ENCODE data around the gene TVP23C.

Gene TVP23C

DNA sequence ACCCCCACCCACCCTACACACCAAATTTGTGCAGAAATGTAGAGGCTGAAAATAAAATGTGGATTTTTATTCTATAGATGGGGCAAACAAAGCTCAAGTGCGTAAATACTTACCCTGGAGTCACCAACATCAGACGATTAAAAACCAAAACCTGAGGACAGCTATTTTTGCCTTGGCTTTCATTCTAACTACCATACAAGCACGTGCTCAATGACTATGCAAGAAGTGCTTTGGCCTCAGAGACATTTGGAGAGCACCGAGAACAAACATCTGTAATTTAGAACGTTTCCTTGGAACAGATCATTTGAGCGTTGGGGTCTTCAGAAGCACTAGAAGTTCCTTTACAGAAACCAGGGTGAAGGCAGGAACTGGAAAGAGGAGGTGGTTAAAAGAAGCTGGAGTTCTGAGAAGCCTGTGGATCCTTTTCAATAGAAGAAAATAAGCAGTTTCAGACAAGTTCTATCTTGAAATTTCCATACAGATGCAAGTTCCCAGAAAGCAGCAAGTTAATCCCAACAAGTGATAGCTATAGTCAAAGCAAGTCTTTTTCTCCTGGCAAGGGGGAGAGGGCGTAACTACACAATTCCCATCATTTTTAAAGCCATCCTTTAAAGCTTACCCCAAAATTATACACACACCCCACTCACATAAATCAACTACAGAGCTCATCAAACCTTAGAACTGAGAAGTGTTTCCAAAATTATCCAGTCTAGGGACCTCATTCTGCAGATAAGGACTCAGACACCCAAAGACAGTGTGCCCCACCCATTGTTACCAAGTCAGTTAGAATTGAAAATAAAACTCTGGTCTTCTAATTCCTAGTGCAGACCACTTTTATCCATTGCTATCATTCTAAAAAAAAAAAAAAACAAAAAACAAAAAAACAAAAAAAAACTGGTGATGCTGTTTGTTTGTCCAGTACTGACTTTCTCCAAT, 66.3 kb downstream of the TVP23C start:
- DNase-seq, result no peak

DNA sequence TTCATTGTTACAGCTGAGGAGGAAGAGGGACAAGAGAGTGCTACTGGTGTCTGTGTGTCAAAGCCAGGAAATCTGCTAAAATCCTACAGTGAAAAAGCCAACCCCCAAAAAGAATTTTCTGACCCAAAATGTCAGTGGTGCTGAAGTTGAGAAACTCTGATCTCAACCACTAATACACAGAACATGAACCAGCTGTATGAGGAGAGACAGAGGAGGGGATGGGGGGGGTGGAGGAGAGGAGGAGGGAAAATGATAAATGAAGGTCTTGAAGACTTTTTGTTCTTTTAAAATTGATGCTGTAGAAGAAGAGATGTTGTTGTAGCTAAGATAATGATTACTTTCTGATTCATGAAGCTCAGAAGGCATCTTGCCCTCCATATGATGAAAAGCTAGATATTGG, 68.5 kb downstream of the TVP23C start:
- no peak for DNase-seq

DNA sequence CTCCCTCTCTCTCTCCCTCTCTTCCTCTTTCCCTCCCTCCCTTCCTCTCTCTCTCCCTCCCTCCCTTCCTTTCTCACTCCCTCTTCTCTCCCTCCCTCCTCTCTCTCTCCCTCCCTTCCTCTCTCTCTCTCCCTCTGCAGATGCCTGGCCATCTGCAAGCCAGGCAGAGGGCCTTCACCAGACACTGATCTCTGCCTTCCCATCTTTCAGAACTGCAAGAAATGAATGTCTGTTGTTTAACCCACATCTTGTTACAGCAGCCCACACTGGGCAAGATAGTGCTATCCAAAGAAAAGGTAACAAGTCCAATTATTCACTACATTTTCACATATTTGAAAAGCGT, 69.6 kb downstream of the TVP23C start:
- DNase-seq, result no peak

DNA sequence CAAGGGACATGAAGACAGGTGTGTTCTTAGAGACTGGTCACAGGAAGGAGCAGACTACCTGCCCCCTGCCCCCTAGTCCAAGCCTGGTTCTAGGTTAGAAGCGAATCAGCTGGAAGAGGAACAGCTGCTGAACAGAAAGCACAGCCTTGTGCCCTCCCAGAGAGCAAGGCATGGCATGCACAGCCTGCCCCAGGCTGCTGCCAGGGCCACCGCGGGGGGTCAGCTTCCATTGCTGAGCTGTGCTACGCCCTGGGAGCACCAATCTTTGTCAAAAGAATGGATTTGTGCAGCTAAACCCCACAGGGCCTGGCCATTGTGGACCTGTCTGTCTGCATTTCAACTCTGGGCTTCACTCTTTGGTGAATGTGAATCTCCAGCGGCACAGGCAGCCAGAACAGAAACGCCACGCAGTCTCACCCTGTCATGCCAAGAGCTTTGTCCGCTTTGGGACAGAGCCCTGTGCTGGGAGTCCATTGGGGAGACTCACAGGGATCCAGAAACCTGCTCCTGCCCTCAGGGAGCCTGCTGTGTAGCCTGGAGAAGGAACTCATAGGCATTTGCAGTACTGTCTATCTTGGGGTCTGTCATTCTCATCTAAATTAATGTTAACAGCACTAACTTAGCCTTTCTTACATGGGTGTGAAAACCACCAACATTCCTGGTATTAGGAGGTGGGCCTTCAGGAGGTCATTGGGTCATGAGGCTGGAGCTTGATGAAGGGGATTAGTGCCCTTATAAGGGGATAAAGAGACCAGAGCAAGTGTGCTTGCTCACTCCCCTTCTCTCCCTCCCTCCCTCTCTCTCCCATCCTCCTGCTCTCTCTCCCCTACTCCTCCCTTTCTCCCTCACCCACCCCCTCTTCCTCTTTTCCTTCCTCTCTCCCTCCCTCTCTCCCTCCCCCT, 70.2 kb downstream of the TVP23C start:
- no peak for DNase-seq

DNA sequence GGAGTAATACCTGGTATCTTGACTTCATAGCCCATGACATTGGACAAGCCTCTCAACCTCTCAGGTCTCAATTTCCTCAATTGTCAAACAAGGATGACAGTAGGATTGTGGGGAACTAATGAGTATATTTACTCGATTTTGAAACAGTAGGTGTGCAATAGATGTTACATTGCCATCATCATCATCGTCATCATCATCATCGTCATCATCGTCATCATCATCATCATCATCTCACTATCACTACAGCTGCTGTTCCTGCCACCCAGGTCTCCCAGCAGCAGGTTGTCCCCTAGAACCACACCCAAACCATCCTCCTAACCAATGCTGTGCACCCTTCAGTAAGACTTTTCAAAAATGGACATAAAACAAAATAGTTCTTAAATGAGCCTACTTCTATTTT, 71.1 kb downstream of the TVP23C start:
- no peak for DNase-seq

DNA sequence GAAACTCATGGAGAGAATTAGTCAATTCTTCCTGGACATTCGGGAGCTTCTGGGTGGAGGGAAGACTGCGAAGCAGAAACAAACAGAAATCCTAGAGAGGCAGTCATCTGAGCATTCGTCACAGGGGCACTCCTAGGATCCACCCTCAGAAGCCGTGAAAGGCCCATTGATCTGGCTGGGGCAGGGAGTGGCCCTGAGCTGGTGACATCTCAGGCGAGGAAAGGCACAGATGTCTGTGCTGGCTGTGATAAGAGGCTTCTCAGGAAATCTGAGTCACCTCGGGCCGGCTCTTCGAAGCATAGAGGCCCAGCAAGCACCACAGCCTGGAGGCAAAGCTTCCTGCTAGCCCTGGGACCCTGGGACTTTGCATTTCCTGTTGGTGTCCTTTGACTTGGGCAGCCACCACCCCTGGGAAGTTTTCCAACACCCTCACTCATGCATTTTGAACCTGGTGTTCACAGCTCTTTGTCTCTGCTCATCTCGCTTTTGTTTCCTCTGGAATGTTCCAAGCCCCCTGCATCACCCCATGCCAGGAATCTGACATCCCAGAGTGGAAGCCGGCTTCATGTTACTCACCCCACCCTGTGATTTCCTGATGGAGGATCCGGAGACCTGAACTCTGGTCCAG, 72.5 kb downstream of the TVP23C start:
- peak in 47 of 56 donors; percentile 12 to 81 (median 52) for DNase-seq

DNA sequence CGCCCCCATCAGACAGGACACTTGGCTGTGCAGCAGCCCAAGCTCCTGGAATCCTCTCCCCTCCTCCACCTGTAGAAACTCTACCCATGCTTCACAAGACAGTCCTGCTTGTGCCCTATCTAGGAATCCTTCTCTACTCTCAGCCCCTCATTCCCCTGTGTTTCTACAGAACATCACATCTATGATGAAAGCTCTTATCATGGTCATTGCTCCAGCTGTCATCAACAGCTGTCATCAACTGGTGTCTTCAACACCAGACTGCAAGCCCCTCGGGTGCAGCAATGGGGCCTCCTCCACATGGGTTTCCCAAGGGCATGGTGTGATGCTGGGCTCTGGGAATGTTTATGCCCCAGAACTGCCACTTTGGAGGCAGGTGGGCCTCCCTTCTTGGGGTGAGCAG, 74.7 kb downstream of the TVP23C start:
- DNase-seq, result no peak

DNA sequence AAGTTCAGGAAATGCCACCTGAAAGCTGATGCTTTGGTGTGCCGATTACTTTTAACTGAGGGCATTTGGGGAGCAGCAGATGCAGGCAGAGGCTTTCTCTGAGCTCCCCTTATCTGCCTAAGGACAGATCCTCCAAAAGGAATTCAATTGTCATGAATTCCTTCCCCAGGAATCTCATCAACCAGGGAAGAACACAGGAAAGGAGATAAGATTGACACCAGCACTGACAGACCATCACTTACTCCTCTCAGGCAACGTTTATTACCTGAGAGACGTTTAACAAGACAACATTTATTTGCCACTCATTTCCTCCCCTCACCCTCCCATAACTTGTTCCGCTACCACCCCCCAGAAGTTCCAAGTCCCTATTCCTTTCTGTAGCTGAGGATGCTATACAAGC, 78.2 kb downstream of the TVP23C start:
- DNase-seq, result no peak

DNA sequence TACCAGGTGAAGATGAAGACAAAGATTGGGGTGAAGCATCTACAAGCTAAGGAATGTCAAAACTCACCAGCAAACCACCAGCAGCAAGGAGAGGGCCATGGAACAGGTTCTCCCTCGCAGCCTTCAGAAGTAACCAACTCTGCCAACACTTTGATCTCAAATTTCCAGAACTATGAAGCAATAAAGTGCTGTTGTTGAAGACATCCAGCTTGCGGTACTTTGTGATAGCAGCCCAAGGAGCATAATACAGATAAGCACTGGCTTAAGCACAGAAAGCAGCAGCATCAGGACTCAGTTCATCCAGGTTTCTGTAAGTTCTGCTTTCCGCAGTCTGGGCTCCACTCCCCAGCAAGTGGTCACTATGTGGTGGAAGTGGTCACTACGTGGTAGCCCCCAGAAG, 79.9 kb downstream of the TVP23C start:
- no peak for DNase-seq

DNA sequence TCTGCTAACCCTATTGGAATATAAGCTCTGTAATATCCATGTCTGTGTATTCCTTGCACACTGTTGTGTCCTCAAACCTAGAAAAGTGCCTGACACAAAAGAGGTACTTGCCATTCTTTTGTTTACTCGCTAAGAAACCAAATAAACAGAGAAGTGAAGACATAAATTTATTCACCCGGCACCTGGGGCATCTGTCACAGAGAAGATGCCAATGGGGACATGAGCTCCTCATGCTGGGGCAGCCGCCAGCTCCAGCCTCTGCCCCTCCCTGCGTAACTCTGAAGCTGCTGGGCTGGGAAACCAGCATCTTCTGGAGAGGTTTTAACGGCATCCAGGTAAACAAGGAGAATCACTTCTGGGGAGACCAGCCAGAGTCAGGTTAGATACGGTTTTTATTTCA, 80.8 kb downstream of the TVP23C start:
- DNase-seq, result no peak

DNA sequence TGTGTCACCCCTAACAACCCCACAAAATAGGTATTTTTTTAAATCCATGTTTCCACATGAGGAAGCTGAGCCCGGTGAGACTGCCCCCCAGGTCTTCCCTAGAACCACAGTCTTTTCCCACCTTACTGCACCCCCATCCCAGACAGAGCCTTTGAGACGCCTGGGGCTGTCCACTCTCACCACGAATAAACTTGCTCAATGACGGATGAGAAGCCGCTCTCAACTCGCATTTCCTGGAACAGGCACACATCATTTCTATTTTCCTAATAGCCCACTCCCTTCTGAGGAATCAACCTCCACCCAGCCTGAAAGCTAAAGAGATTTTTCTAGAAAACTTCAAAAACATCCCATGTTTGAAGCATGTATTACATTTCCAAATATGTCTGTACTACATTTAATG, 81.8 kb downstream of the TVP23C start:
- DNase-seq, result no peak

DNA sequence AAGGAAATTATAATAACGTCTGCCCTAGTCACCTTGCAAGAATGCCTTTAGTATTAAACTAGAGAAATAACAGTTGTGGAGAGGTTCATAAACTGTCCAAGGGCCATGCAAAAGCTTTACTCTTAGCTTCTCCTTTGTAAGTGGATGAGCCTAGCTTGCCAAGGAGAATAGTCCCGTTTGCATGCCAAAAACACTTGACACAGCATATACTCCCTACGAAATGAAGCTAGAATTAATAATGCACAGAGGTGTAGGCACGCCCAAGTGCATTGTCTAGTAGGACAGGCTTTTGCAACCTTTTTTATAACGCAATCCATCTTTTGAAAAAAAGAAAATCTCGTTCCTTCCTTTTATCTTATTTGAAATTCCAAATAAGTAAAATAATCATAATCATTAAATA, 83.1 kb downstream of the TVP23C start:
- DNase-seq, result no peak

DNA sequence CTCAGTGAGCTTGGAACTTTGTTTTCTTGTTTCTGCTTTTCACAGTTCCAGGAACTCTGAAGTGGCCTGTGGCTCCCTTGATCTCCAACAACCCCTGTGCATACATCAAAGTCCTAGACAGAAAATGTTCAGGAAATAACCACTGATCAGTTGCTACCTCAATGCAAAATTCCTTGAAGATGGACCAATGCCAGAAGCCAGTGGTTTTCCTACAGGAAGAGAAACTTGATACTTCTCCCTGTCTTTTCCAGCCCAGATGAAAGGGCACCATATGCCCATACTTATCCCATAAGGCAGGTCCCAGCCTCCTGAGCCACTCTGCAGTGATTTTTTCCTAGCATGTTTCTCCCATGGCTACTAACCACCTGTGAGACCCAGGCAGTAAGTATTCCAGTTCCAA, 83.6 kb downstream of the TVP23C start:
- DNase-seq, result no peak

DNA sequence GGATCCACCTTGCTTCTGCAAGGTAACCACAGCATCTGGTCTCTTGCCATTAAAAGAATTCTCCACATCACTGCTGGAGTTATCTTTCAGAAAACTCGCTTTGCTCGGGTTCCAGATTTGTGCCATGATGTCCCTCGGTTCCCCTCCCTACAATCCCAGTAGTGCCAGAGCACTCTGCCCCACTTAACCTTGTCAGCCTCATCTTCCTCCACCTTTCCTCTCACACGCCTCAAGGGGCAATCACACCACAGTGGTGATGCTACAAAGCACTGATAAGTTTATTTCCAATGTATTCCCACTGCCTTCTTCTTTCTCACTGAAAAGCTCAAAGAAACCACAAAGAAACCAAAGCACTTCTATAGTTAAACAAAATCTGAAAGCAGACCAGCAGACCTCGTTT, 84.4 kb downstream of the TVP23C start:
- no peak for DNase-seq

DNA sequence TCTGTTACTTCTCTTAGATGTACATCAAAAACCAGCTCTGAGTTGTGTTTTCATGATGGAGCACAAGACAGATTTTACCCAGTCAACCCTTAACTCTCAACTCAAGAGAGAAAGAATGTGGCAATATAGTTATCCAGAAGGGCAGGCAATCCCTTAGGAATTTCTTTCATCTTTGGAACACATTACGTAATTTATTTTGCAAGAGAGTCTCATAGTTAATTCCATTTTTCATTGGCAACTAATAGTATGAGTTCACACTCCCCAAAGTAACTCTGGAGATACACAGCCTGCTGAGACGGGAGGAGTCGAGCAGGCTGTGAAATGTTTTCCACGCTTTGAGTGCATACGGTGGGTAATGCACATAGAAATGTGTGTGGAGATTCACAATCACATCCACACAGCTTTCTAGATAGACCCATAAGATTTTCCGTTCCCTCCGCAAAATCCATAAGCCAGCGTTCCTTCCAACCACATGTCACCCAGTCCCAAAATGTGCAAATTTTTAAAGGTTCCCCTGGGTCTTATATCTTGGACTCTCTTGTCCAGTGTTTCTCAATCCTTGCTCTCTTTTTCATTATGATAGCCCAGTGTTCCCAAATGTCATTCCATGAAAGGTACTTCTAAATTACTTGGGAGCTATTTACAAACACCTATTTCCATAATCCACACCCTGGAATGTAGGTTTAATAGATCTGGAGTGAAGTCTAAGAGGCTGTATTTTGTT, 87.5 kb downstream of the TVP23C start:
- DNase-seq, result no peak

DNA sequence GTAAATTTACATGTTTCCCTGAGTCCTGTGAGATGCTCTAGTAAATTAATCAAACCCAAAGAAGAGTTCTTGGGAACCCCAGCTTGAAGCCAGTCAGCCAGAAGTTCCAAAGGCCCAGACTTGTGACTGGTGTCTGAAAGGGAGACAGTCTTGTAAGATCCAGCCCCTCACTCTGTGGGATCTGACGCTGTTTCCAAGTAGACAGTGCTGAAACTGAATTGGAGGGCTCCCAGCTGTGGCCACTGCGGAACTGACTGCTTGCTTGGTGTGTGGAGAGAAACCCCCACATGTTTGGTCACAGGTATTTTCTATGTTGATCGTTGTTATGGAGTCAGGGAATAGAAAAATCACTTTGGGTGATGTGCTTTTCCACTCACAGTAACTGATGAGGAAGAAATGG, 90.4 kb downstream of the TVP23C start:
- DNase-seq, result no peak

DNA sequence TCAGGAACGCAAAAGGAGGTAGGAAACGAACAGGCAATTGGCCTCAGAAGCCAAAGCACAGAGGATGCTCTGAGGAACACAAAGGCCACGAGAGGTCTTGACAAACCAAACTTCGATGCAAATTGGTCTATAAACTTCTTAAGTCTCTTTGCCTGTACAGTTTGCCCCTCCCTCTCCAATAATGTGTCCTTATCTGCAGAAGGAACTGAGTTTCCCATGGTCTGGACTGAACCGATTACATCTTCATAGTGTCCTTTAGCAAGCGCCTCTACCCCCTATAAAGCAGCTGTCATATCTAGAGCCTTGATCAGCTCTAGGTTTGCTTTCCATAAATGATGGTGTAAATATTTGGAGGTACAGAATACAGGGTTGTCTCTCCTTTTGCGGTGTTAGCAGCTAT, 92.7 kb downstream of the TVP23C start:
- no peak for DNase-seq

DNA sequence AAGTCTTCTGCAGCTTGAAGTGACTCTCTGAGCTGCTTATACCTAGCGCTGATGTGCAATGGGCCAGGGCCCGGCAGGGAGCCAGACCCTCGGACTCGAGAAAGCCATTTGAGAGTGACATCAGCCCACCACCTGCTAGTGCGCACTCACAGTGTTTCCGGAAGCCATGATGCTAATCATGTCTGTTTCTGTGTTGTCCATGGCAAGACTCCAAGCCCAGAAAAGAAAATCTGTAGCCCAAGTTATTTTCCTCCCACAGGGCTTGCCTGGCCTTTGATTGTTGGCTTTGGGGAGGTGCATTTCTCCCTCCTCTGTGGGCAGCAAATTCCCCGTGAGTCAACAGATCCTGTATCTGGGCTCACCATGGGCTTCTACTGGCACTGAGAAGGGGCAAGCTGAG, 94.0 kb downstream of the TVP23C start:
- DNase-seq, result no peak

DNA sequence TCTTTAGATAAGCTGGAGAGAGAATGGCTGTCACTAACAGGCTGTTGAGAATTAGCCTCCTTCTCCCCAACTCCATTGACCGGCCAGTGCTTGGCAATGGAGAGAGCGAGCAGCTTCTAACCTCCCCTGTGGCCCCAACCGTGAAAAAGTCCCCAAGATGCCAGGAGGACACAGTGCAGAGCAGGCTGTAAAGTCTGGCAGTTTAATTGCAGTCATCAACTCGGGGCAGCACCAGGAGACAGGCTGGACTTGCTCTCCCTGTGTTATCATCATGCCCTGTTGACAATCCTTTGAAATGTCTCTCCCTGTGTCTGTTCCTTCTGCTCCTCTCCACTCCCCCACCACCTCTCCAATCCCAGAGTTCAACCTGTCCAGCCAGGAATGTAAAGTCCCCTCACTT, 95.2 kb downstream of the TVP23C start:
- no peak for DNase-seq

DNA sequence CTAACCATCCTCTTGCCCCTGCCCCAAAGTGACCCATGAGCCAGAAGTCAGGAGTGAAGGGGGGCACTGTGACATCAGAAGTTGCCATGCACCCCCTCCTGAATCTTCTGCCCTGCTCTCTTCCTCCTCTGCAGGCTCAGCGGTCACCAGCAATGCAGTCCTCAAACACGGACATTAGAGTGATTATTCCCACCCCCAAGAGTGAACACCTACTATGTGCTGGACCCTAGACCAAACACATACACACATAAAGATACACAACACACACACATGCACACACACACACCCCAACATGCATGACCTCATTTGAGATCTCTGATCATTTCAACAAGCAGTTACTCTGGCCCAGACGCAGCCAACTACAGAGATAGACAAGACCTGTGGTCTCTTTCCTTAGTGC, 95.7 kb downstream of the TVP23C start, which contains the start of gene CDRT4:
CDRT4 (minus strand) TSS at position 30 of the 400 bp plus-strand sequence. CDS start 27,383 bp downstream, outside the sequence.
- no peak for DNase-seq

DNA sequence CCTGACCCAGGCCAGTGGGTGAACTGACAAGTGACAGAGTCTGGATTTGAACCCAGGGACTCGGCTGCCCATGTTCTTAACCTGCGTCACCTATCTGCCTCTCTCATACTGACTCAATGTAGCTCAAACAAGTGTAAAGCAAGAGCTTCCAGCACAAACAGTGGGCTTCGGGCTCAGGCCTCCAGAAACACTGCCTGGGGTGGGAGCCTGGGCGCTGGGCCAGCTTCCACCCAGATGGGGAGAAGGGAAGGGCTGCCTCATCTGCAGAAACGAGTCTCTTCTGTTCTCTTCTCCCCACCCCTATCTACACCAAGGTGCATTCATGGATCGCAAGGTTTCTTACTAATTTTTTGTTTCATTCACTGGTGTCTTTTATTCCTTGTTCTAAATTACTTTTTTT, 97.2 kb downstream of the TVP23C start:
- no peak for DNase-seq
